ENCODE data around the gene RNF207. TPM values are rescaled to one million over a fixed set of nuclear protein-coding genes. Genes with fewer than 3 reads are reported as not detected.
A peak's percentile ranks its signal among the peaks of the same experiment; 100 is the strongest.

The RNF207 gene
- total RNA-seq, 1 experiment from 2014 or later = 4.9 TPM

DNA sequence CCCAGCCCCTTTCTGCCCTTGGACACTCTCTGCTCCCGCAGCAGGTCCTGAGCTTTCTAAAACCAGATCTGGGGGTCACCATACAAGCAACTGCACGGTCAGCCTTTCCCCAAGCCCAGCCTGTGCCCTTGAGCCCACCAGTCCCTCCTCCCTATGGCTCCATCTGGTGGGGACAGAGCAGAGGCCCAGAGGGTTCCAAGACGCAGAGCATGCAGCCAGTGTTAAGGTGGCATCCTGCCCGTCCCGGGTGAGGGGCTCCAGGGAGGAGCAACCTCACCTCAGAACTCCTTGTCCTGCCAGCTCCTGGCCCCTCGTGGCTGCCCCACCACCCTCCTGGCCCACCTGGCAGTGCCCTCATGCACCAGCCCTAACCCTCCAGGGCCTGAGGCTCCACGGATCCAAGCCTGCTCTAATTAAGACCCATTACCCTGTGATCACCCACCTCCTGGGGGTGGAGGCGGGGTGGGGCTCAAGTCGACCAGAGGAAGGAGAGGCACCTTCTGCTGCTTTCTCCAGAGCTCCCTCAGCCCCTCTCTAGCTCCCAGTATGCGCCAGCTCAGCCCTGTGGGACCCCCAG is 34.3 kb upstream of the RNF207 start:
- H3K9me3 ChIP-seq (ENCODE audit: control insufficient read depth, low read depth, low read length) = no peaks in the 10 kb centered on the region
- H3K4me1 ChIP-seq (ENCODE audit: insufficient read depth, low read length) = no peaks in the 10 kb centered on the region
- no peaks in the 10 kb centered on the region; the same call in 1 of the 2 replicates for H3K27me3 ChIP-seq (ENCODE audit: insufficient read depth, low read length)
- no peak overlapping the region for H3T11ph ChIP-seq (ENCODE audit: low read length)
- H3K56ac ChIP-seq (ENCODE audit: insufficient read length, low read depth, low read length) = no peak overlapping the region
- H3K79me2 ChIP-seq (ENCODE audit: insufficient read depth, low read length) = no peaks in the 10 kb centered on the region
- H2BK12ac ChIP-seq (ENCODE audit: insufficient read length, low read depth, low read length) = no peak overlapping the region
- H2BK5ac ChIP-seq (ENCODE audit: insufficient read length, low read length) = no peak overlapping the region
- 0 out of 4 replicates have a peak, but pooled peaks cover 0 to 2% of the 10 kb centered on the region in 2 experiments for H3K4me1 Mint-ChIP-seq
- no peak overlapping the region for H2AFZ ChIP-seq (ENCODE audit: low read length)
- H3K23ac ChIP-seq (ENCODE audit: insufficient read length, low read depth, low read length) = no peak overlapping the region
- WGBS (ENCODE audit: extremely low coverage, insufficient read length, low lambda C conversion rate) = no CpG with 5 or more reads among the region's 10 CpGs
- no peak overlapping the region for H3K9ac ChIP-seq (ENCODE audit: extremely low read depth, insufficient read length, low read length)
- no peak overlapping the region for H4K5ac ChIP-seq (ENCODE audit: insufficient read length, low read depth, low read length)
- no peaks in the 10 kb centered on the region for H4K20me1 ChIP-seq (ENCODE audit: control insufficient read depth, insufficient read depth, insufficient read length)
- no peak overlapping the region for H2BK20ac ChIP-seq (ENCODE audit: low read depth, low read length, poor library complexity, severe bottlenecking)
- DNase-seq = peak; percentile 74
- peaks cover 6% of the 10 kb centered on the region for H3K27me3 Mint-ChIP-seq (ENCODE audit: low read depth)
- TF ChIP-seq, protein P1, sequence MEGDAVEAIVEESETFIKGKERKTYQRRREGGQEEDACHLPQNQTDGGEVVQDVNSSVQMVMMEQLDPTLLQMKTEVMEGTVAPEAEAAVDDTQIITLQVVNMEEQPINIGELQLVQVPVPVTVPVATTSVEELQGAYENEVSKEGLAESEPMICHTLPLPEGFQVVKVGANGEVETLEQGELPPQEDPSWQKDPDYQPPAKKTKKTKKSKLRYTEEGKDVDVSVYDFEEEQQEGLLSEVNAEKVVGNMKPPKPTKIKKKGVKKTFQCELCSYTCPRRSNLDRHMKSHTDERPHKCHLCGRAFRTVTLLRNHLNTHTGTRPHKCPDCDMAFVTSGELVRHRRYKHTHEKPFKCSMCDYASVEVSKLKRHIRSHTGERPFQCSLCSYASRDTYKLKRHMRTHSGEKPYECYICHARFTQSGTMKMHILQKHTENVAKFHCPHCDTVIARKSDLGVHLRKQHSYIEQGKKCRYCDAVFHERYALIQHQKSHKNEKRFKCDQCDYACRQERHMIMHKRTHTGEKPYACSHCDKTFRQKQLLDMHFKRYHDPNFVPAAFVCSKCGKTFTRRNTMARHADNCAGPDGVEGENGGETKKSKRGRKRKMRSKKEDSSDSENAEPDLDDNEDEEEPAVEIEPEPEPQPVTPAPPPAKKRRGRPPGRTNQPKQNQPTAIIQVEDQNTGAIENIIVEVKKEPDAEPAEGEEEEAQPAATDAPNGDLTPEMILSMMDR (conservative IDR thresholded peaks at IDR 0.05) = peak; percentile 64
- no peak overlapping the region for H3K27ac ChIP-seq (ENCODE audit: insufficient read length, low read depth, low read length)
- H3K4me3 Mint-ChIP-seq = no peak overlapping the region; a peak in 1 of 5 replicates
- no peaks in the 10 kb centered on the region for H3K79me1 ChIP-seq (ENCODE audit: insufficient read depth, low read depth, low read length, poor library complexity, severe bottlenecking)
- H3K18ac ChIP-seq (ENCODE audit: insufficient read length, low read depth, low read length) = no peak overlapping the region
- H3K36me3 Mint-ChIP-seq (ENCODE audit: insufficient read depth in 1 of 3, low read depth in 3 of 3) = no peaks in the 10 kb centered on the region
- no peaks in the 10 kb centered on the region for H3K9me3 Mint-ChIP-seq
- no peak overlapping the region for H2BK120ac ChIP-seq (ENCODE audit: low read depth, low read length, poor library complexity, severe bottlenecking)
- H3K14ac ChIP-seq (ENCODE audit: insufficient read depth, low read length) = no peak overlapping the region
- no peak overlapping the region; a peak in 1 of 7 replicates for H3K27ac Mint-ChIP-seq
- H2AK5ac ChIP-seq (ENCODE audit: insufficient read length, low read length) = no peak overlapping the region
- no peak overlapping the region for H4K8ac ChIP-seq (replicated peaks; ENCODE audit: insufficient read length, low read depth, low read length)
- no peak overlapping the region for H3K4ac ChIP-seq (ENCODE audit: low read depth, low read length)
- no peak overlapping the region for H2BK15ac ChIP-seq (ENCODE audit: low read depth, low read length)
- no peak overlapping the region for H4K91ac ChIP-seq (ENCODE audit: insufficient read length, low read depth, low read length)
- no peaks in the 10 kb centered on the region for H3K23me2 ChIP-seq (ENCODE audit: insufficient read length, low read depth, low read length, poor library complexity, severe bottlenecking)
- H3K4me2 ChIP-seq (ENCODE audit: insufficient read depth, insufficient read length, low read length) = no peak overlapping the region
